SU-DHL-6 (cell line): ENCODE data around the gene YPEL1.

Source experiments
- H2AFZ ChIP-seq: fragments of 200-600 bp; sonication (generic); 2 replicates; pipeline ENCODE4 v1.6.1; 2014; ENCODE audit warnings: low read depth, mild to moderate bottlenecking, moderate library complexity, mixed read lengths, antibody characterized with exemption, low read length; ENCODE audit not compliant: severe bottlenecking
- H3F3A ChIP-seq: fragments of 200-600 bp; shearing (Covaris generic); 2 replicates; pipeline ENCODE4 v1.6.0; 2016; ENCODE audit warnings: antibody characterized with exemption, mild to moderate bottlenecking; ENCODE audit not compliant: insufficient read depth
- H3K27ac ChIP-seq: fragments of 200-600 bp; sonication (generic); 2 replicates; pipeline ENCODE4 v1.5.1; 2016; ENCODE audit warnings: low read depth, mild to moderate bottlenecking, low read length, moderate library complexity, mixed read lengths
- H3K27me3 ChIP-seq: fragments of 200-600 bp; sonication (generic), shearing (Covaris generic); 2 replicates; pipeline ENCODE4 v1.6.0; 2014; ENCODE audit warnings: mild to moderate bottlenecking, low read length
- H3K36me3 ChIP-seq: fragments of 200-600 bp; sonication (generic); 2 replicates; pipeline ENCODE4 v1.6.1; 2014; ENCODE audit warnings: mild to moderate bottlenecking, low read length, mixed read lengths
- H3K4me2 ChIP-seq: fragments of 300-600, 200-600 bp; shearing (Covaris generic), sonication (generic); 2 replicates; pipeline ENCODE4 v1.6.0; 2014; ENCODE audit warnings: low read length, low read depth, mild to moderate bottlenecking; ENCODE audit not compliant: poor library complexity, severe bottlenecking
- H3K4me3 ChIP-seq: fragments of 200-600 bp; sonication (generic); 2 replicates; pipeline ENCODE4 v1.5.1; 2014; ENCODE audit warnings: antibody characterized with exemption, low read length, mild to moderate bottlenecking, mixed read lengths; ENCODE audit not compliant: insufficient read depth, poor library complexity, severe bottlenecking
- H3K79me2 ChIP-seq: fragments of 200-600 bp; sonication (generic); 2 replicates; pipeline ENCODE4 v1.6.1; 2014; ENCODE audit warnings: mild to moderate bottlenecking, low read length, moderate library complexity; ENCODE audit not compliant: insufficient read depth
- H3K9ac ChIP-seq: fragments of 200-600 bp; sonication (generic); 2 replicates; pipeline ENCODE4 v1.7.0; 2014; ENCODE audit warnings: mild to moderate bottlenecking, low read length
- H3K9me2 ChIP-seq: fragments of 200-600 bp; sonication (generic); replicated peaks from 2 replicates; pipeline ENCODE4 v1.6.1; 2014; ENCODE audit warnings: low read length; ENCODE audit not compliant: insufficient read depth
- H3K9me3 ChIP-seq: fragments of 200-600 bp; sonication (generic); 2 replicates; pipeline ENCODE4 v1.6.1; 2014; ENCODE audit warnings: low read length, mixed read lengths; ENCODE audit not compliant: insufficient read depth
- H4K20me1 ChIP-seq: fragments of 200-600 bp; sonication (generic); 2 replicates; pipeline ENCODE4 v1.6.1; 2014; ENCODE audit warnings: low read depth, mild to moderate bottlenecking, antibody characterized with exemption, low read length, moderate library complexity, mixed read lengths
- EZH2phosphoT487 ChIP-seq: fragments of 200-600 bp; sonication (generic), shearing (Covaris generic); conservative IDR thresholded peaks from 2 replicates; pipeline ENCODE4 v1.6.1; 2018; ENCODE audit warnings: mild to moderate bottlenecking, antibody characterized with exemption, low read length, moderate library complexity, mixed read lengths
- TF ChIP-seq, protein P1 (sequence below): fragments of 200-600 bp; sonication (generic); IDR thresholded peaks from one replicate; pipeline ENCODE4 v1.5.1; 2017; ENCODE audit warnings: antibody characterized with exemption, mild to moderate bottlenecking, low read length, moderate library complexity; ENCODE audit not compliant: insufficient read depth, poor library complexity, severe bottlenecking

YPEL1 gene

DNA sequence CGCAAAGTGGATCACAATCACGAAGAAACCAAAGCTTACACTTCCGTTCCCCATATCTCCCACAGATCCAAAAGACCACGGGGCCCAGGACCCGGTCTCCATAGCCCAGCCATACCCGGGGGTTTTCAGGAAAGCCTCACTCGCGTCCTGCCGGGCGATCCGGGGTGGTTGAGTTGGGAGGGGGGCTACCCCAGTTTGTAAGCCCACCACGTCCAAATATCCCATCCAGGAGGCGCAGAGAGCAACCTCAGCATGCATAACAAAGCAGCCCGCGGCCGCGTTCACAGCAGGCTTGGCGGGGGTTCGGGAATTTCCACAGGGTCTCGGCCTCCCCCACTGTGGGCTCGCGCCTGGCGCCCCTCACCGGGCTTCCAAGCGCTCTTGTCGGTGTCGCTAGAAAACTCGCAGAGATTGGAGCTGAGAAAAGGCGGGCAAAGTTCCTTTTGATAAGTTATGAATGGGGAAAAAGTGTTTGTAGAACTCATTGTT lies 84.0 kb downstream of the YPEL1 start:
- H3K27ac ChIP-seq, result peak overlapping the region; percentile 74
- TF ChIP-seq, protein P1, sequence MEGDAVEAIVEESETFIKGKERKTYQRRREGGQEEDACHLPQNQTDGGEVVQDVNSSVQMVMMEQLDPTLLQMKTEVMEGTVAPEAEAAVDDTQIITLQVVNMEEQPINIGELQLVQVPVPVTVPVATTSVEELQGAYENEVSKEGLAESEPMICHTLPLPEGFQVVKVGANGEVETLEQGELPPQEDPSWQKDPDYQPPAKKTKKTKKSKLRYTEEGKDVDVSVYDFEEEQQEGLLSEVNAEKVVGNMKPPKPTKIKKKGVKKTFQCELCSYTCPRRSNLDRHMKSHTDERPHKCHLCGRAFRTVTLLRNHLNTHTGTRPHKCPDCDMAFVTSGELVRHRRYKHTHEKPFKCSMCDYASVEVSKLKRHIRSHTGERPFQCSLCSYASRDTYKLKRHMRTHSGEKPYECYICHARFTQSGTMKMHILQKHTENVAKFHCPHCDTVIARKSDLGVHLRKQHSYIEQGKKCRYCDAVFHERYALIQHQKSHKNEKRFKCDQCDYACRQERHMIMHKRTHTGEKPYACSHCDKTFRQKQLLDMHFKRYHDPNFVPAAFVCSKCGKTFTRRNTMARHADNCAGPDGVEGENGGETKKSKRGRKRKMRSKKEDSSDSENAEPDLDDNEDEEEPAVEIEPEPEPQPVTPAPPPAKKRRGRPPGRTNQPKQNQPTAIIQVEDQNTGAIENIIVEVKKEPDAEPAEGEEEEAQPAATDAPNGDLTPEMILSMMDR, result no peak
- no peak for TF ChIP-seq EZH2phosphoT487
- no peaks in the 10 kb centered on the region for H3K27me3 ChIP-seq
- H3K36me3 ChIP-seq, result no peaks in the 10 kb centered on the region
- peak overlapping the region; percentile 85 for H3K9ac ChIP-seq
- no peaks in the 10 kb centered on the region for H3K9me2 ChIP-seq
- H3K9me3 ChIP-seq, result no peaks in the 10 kb centered on the region
- peak overlapping the region; percentile 77 for H2AFZ ChIP-seq
- no peaks in the 10 kb centered on the region for H3K79me2 ChIP-seq
- peak overlapping the region; percentile 88 for H3K4me3 ChIP-seq
- H3F3A ChIP-seq, result peaks cover 7% of the 10 kb centered on the region; the same call in 1 of the 2 replicates
- peak overlapping the region; percentile 78 for H3K4me2 ChIP-seq
- no peaks in the 10 kb centered on the region for H4K20me1 ChIP-seq

DNA sequence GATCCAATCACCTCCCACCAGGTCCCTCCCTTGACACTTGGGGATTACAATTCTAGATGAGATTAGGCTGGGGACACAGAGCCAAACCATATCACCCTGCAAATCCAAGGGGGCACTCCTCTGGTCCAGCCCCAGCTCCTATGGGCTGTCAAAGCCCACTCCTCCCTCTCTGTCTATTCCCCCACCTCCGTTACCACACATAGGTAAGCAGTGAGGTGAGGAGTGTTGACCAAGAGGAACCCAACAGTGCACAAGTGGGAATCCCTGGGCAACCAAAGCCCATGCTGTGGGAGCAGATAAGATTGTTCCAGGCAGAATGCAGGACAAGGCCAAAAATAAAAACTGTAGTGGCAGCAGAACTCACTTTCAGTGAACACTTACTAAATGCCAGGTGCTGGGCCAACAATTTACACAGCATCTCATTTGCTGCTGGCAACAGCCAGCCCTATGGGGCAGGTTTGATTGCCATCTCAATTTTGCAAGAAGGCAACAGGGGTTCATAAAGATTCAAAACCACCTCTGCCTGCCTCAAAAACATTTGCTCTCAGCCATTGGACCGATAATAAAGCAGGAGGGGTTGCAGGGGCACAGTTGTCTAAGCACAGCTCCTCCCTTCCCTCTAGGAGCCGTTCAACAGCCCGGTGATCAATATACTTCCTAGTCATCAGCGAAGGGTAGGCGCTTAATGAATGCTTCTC lies 84.6 kb downstream of the YPEL1 start:
- Histone ChIP-seq H3K27me3 (no peaks in the 10 kb centered on the region), H3K9me2 (no peaks in the 10 kb centered on the region), H3K36me3 (no peaks in the 10 kb centered on the region), H3K9ac (peak overlapping the region; percentile 85), H4K20me1 (no peaks in the 10 kb centered on the region), H3K27ac (peak overlapping the region; percentile 74), H3K4me2 (peak overlapping the region; percentile 78), H3K9me3 (no peaks in the 10 kb centered on the region), H3K79me2 (no peaks in the 10 kb centered on the region), H2AFZ (peak overlapping the region; percentile 77), H3F3A (0 out of 2 replicates have a peak, but pooled peaks cover 4% of the 10 kb centered on the region), H3K4me3 (peak overlapping the region; percentile 88)
- TF ChIP-seq, protein P1, result no peak
- no peak for TF ChIP-seq EZH2phosphoT487

DNA sequence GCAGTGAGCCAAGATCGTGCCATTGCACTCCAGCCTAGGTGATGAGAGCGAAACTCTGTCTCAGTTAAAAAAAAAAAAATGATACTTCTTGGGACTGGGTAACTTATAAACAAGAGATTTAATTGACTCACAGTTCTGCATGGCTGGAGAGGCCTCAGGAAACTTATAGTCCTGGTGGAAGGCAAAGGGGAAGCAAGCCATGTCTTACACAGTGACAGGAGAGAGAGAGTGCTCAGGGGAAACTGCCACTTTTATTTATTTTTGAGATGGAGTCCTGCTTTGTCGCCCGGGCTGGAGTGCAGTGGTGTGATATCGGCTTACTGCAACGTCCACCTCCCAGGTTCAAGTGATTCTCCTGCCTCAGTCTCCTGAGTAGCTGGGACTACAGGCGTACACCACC lies 85.3 kb downstream of the YPEL1 start:
- H3K9ac ChIP-seq, result 0 out of 2 replicates have a peak overlapping the region, but pooled peaks have one; percentile 85
- no peaks in the 10 kb centered on the region for H3K36me3 ChIP-seq

More for the DNA sequence above, 85.3 kb downstream of the YPEL1 start:
- no peaks in the 10 kb centered on the region for H3K79me2 ChIP-seq
- no peaks in the 10 kb centered on the region for H3K9me3 ChIP-seq
- H3F3A ChIP-seq, result 0 out of 2 replicates have a peak, but pooled peaks cover 4% of the 10 kb centered on the region
- no peaks in the 10 kb centered on the region for H3K27me3 ChIP-seq
- no peaks in the 10 kb centered on the region for H3K9me2 ChIP-seq
- H4K20me1 ChIP-seq, result no peaks in the 10 kb centered on the region
- H3K27ac ChIP-seq, result no peak overlapping the region
- TF ChIP-seq, protein P1, result no peak
- no peak for TF ChIP-seq EZH2phosphoT487
- no peak overlapping the region for H3K4me3 ChIP-seq
- H2AFZ ChIP-seq, result no peak overlapping the region
- H3K4me2 ChIP-seq, result no peak overlapping the region
